HG02973 (cell line): ENCODE measurements around the gene MAPKAP1.
"Not testable (repeated sequence)": the region's sequence is repeated elsewhere in the genome, so short reads cannot be mapped to it uniquely, and the experiment has no call there.

ENCODE experiments used
- ATAC-seq: cut with Tn5 transposase; IDR thresholded peaks from one replicate; pipeline ENCODE4 v1.9.1; 2021; ENCODE audit warnings: moderate library complexity; ENCODE audit not compliant: unreplicated experiment

The MAPKAP1 gene

GRCh38 chr9:125611121-125611765 is 95.8 kb downstream of the MAPKAP1 start:
- ATAC-seq, result no peak

DNA sequence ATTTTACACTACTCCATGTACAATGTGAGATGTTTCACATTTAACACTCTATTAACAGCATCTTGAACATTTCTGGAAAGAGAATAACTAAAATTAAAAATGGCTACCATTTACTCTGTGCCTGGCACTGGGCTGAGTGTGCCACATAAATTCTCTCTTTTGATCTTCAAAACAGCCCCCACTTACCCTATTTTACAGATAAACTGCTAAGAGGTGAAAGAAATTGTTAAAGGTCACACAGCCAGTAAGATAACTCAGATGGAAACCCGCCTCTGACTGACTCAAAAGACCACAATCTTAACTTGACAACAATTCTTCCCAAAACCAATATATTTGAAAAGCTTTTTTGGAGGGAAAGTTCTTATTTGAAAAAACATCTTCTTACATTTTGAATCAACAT is 97.3 kb downstream of the MAPKAP1 start:
- ATAC-seq, result no peak

GRCh38 chr9:125608489-125609224 is 98.4 kb downstream of the MAPKAP1 start:
- ATAC-seq, result no peak

GRCh38 chr9:125604196-125604595 is 102.8 kb downstream of the MAPKAP1 start:
- ATAC-seq, result no peak

- no peak for ATAC-seq
Measured at GRCh38 chr9:125603478-125604021, 103.5 kb downstream of the MAPKAP1 start.

GRCh38 chr9:125601961-125602360 is 105.0 kb downstream of the MAPKAP1 start:
- no peak for ATAC-seq

GRCh38 chr9:125600194-125600593 is 106.8 kb downstream of the MAPKAP1 start:
- ATAC-seq, result no peak

DNA sequence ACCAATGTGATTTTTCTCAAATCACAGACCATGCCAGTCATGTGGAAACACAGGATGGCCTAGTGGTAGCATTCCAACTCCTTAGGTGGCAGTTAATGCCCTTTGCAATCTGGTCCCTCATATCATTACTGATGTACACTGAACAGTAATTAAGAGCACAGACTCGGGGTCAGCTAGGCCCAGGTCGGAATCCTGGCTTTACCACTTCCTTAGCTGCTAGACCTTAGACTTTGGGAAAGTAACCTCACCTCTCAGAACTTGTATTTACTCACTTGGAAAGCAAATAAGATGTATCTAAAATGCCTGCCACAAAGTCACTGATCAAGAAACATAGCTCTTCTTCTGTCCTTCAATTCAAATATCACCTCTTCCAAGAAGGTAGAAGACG is 112.8 kb downstream of the MAPKAP1 start:
- no peak for ATAC-seq

DNA sequence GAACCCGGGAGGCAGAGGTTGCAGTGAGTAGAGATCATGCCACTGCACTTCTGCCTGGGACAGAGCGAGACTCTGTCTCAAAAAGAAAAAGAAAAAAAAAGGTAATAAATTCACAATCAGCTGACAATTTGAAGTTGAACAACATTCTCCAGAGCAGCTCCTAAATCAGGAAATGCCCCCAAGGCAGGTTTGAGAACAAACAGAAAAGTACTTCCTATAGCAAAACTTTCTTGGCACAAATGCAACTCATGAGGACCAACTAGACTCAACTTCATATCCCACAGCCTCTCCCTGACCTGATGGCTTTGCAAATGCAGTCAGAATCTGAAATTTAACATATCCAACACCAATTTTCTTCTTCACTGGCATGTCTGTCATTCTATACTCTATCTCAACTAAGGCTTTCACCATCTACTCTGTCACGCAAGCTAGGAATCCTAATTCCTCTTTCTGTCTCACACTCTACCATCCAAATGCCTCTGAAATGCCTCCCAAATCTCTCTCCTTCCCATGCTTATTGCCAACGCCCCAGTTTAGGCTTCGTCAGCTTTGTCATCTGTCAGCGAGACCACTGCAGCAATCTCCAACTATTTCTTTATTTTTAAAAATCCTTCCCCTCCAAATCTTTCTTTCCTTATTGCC is 113.3 kb downstream of the MAPKAP1 start:
- ATAC-seq, result no peak

- ATAC-seq, result no peak
Measured at GRCh38 chr9:125591888-125592287, 115.1 kb downstream of the MAPKAP1 start.

DNA sequence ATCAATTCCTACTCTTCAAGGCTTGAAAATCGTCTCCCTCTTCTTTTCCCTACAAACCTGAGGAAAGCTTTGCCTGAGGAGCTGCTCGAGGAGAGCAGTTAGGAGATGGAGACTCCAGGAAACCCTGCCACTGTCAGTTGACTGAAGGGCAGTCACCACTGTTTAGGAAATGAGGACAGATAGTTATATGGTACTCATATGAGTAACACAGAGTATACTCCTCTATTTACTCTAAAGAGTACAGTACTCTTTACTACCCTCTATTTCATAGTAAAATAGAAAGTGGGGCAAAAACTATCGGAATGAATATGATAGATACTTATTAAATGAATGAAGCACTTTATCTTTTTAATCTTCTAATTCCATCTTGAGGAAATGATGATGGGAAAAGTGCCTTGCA is 115.8 kb downstream of the MAPKAP1 start:
- ATAC-seq, result no peak

DNA sequence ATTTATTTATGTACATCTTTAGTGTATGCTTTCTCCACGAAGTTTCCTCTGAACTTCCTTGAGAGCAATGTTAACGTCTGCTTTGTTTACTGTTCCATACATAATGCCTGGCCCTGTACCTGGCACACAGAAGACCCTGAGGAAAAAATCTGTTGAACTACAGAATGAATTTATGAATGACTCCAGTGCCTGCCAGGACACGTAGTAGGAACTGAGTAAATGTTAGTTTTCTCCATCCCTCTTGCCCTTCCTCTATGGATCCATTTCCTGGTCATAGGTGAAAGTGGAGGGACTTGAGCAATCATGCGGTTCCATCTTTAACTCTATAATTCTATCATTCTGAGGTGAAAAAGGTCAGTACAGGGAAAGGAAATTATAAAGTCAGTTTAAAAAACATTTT is 117.7 kb downstream of the MAPKAP1 start:
- no peak for ATAC-seq

DNA sequence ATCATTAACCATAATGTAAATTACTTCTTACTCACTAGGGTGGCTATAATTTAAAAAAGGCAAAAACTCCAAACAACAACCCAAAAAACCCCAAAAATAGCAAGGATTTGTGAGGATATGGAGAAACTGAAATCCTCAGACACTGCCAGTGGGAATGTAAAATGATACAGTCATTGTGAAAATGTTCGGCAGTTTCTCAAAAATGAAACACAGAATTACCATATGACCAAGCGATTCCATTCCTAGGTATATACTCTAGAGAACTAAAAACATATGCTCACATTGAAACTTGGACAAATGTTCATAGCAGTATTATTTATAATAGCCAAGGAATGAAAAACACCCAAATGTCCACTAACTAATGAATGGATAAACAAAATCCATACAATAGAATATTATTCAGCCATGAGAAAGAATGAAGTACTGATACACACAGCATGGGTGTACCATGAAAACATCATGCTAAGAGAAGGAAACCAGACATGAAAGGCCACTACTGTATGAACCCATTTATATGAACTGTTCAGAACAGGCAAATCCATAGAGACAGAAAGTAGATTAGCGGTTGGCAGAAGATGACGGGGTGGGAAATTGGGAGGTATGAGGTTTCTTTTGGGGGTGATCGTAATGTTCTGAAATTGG is 119.1 kb downstream of the MAPKAP1 start:
- ATAC-seq, result no peak

GRCh38 chr9:125586172-125586511 is 120.9 kb downstream of the MAPKAP1 start:
- no peak for ATAC-seq

GRCh38 chr9:125585503-125586171 is 121.4 kb downstream of the MAPKAP1 start:
- ATAC-seq, result no peak

DNA sequence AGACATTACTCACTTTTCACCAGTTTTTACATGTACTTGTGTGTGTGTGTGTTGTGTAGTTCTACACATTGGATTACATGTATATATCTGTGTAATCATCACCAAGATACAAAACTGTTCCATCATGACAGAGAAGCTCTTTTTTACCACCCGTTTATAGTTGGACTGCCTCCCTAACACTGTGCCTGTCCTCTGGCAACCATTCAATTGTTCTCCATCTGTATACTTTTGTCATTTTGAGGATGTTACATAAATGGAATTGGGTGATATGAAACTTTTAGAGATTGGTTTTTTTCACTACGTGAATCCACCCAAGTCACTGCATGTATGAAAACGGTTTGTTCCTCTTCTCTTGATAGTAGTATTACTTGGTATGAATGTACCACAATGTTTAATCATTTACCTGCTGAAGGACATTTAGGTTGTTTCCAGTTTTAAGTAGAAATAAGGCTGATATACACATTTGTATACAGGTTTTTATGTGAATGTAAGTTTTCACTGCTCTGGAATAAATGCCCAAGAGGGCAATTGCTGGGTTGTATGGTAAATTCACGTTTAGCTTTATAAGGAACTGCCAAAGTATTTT is 126.2 kb downstream of the MAPKAP1 start:
- ATAC-seq, result no peak

GRCh38 chr9:125579030-125579932 is 127.7 kb downstream of the MAPKAP1 start:
- no peak for ATAC-seq

GRCh38 chr9:125574126-125574877 is 132.7 kb downstream of the MAPKAP1 start:
- no peak for ATAC-seq

DNA sequence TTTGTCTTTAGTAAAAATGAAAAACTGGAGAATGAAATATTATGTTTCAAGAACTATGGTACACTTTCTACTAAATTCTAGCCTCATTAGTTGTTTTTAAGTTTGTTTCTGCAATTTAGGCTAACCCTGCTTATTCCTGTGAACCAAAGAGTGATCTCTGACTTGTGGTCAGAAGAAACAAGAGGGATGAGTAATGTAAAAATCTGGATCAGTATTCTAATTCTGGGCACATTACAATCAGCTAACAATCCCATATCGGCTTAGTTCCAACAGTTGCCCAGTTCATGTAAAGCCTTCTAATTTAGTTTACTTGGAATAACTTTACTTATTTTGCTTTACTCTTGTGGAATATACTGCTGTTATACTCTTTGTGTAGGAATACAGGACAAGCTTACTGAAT is 134.5 kb downstream of the MAPKAP1 start:
- not testable (repeated sequence) for ATAC-seq
